ENCODE results near the gene IP6K2.

IP6K2 gene

DNA sequence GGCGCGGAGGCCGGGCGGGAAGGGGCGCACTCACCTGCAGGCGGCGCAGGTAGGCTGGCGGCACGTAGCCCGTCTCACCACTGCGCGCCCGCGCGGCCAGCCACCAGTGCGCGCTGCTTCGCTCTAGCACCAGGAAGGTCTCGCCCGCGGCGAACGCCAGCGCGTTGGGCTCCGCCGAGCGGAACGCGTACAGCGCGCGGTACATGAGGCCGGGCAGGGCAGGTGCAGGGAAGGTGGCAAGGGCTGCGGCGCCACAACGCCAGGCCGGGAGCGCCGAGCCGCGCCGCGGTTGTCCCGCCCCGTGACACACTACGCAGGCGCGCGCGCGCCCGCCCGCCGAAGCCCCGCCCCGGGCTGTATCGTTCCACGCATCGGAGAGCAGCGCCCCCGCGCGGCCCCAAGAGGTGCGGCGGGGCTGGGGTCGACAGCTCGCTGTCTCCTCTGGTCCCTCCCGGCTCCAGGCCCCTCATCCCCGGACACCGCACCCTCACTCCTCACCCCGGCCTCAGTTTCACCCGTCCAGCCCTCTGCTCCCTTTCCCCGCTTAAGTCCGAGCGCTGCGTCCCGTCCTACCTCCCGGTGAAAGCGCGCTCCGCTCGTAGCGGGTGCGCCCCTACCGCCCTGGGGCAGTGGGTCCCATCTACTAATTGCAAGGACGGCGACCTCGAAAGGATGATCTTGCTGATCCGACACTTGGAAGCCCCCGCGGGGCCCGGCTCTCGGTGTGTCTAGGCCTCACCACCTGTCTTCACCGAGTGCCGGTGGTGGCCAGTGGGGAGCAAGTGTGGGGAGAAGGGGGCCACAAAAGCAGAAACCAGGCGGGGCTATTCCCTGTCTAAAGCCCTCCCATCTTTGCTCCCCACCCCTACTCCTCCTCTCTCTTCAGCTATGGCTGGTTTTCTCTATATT, 31.2 kb downstream of the IP6K2 start, which contains the start of gene NCKIPSD:
Gene NCKIPSD, minus strand, starts transcription at position 313 of the 909 bp plus-strand sequence. Its CDS starts 108 bp downstream, at position 205.
- peak; percentile 60; the same call in 1 of the 2 replicates for TF ChIP-seq ZFX (IDR thresholded peaks at IDR 0.05)
- TF ChIP-seq, protein P1, sequence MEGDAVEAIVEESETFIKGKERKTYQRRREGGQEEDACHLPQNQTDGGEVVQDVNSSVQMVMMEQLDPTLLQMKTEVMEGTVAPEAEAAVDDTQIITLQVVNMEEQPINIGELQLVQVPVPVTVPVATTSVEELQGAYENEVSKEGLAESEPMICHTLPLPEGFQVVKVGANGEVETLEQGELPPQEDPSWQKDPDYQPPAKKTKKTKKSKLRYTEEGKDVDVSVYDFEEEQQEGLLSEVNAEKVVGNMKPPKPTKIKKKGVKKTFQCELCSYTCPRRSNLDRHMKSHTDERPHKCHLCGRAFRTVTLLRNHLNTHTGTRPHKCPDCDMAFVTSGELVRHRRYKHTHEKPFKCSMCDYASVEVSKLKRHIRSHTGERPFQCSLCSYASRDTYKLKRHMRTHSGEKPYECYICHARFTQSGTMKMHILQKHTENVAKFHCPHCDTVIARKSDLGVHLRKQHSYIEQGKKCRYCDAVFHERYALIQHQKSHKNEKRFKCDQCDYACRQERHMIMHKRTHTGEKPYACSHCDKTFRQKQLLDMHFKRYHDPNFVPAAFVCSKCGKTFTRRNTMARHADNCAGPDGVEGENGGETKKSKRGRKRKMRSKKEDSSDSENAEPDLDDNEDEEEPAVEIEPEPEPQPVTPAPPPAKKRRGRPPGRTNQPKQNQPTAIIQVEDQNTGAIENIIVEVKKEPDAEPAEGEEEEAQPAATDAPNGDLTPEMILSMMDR (conservative IDR thresholded peaks at IDR 0.05): peak; percentile 95
- peak within 1 kb of the TSS; percentile 91 for H3K27ac ChIP-seq

DNA sequence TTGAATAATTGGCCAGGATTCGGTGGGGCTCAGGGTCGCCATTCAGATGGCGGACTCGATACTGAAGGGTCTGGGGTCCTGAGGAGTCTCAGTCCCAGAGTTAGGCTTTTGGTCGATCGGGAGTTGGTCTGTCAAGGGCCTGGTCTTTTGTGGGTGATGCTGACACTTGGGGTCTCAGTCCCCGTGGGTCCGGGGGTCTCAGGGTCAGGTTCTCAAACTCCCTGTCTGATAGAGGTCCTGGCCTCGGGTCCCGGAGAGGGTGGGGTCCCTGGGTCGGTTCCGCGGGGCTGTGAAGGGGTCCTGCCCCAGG, 31.8 kb downstream of the IP6K2 start:
- TF ChIP-seq ZFX (IDR thresholded peaks at IDR 0.05): no peak
- TF ChIP-seq, protein P1 (conservative IDR thresholded peaks at IDR 0.05): no peak
- H3K27ac ChIP-seq: peak overlapping the region; percentile 91

DNA sequence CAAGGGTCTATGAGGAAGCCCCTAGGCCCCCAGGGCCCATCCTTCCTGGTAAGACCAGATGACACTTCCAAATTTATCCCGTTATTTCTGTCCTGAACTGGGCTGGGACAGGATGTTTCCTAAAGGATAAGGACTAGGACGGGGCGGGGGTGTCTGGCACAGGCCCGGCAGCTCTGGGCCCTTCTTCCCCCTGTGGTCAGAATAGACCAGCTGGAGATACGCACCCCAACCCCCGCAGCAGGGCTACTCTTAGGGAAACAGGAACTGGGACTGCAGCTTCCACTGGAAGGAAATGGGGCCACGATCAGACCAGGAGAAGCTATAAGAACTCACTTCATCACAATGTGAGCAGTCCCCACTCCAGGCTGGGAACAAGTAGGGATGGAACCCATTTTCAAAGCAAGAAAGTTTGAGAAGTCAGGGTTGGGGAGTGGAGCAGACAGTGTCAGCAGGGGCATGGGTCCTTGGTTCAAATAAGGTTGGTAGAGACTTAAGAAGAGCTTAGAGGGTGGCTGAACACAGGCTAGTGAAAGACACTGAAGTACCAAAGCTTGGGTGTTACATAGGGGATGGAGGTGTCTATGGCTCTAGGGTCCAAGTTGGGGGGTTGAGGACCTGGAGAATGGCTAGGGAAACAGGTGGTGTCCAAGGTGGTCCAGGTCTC, 32.4 kb downstream of the IP6K2 start:
- peak overlapping the region; percentile 91 for H3K27ac ChIP-seq
- TF ChIP-seq ZFX (IDR thresholded peaks at IDR 0.05): no peak
- TF ChIP-seq, protein P1 (conservative IDR thresholded peaks at IDR 0.05): no peak

DNA sequence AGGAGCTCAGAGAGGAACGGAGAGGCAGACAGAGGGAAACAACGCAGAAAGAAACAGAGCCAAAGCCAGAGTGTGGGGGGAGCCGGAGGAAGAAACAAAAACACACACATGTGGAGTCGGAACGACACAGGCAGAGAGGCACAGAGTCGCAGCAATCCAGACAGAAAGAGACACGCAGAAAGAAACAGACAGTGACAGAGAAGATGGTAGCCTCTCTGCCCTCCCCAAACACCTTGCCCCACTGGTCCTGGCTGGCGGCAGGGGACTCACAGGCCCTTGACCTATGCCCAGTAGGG, 33.0 kb downstream of the IP6K2 start:
- TF ChIP-seq ZFX (IDR thresholded peaks at IDR 0.05): no peak
- TF ChIP-seq, protein P1 (conservative IDR thresholded peaks at IDR 0.05): no peak
- H3K27ac ChIP-seq: peak overlapping the region; percentile 91

DNA sequence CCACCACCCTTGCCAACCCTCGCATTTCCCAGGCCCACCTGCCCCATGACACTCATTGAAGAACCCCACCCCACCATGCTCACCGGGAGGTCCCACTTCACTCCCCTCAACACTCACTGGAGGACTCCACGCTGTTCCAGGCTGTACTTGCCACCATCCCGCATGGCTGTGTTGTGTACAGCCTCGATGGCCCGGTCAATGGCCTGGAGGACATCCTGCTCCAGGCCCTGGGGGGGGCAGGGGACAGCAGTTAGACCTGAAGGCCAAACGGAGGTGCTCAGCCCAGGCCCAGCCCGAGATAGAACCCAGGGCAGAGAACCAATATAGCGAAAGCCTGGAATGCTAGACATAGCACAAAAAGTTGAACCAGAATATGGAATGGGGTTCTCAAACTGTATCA, 34.2 kb downstream of the IP6K2 start:
- TF ChIP-seq ZFX (IDR thresholded peaks at IDR 0.05): no peak
- TF ChIP-seq, protein P1 (conservative IDR thresholded peaks at IDR 0.05): no peak
- H3K27ac ChIP-seq: peak overlapping the region; percentile 91; the same call in 1 of the 2 replicates

DNA sequence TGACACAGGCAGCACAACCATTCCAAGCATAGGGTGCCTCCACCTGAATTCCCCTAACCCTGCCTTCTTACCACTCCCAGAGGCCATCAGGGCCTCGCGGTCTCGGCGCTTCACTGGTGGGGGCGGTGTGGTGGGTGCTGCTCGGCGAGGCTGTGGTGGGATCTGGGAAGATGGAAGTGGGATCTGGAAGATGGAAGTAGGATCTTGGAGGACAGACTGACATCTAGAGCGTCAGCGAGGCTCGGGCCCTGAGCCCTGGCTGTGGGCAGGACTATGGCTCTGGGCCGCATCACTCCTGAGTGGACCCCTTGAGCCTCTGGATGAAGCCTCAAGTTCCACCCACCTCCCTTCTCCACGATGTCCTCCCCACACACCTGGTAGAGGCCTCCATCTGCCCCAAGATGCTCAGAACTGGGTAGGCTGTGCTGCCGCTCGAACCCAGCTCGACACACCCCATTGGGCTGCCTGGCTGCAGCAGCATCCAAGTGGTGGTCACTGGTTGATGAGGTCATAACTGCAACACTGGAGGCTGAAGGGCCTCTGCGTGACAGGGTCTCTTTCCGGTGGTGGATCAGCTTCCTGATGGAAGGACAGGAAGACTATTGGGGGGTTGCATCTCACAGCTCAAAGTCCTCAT, 34.9 kb downstream of the IP6K2 start:
- TF ChIP-seq, protein P1 (conservative IDR thresholded peaks at IDR 0.05): no peak
- TF ChIP-seq ZFX (IDR thresholded peaks at IDR 0.05): no peak
- H3K27ac ChIP-seq: no peak overlapping the region

DNA sequence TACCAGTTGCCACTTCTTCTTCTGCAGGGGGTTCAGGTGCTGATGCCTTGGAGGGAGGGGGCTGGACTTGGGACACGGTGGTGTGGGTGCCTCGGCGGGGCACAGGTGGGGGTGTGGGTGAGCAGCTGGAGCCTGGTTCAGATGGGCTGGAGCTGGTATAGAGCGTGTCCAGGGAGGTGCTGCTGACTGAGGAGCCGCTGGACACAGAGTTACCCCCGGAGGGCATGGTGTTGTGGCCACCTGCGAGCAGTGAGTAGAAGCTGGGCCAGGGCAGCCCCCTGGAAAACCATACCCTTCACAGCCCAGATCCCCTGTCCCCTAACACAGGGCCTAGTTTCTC, 35.5 kb downstream of the IP6K2 start:
- H3K27ac ChIP-seq: no peak overlapping the region

More for the DNA sequence above, 35.5 kb downstream of the IP6K2 start:
- no peak for TF ChIP-seq ZFX (IDR thresholded peaks at IDR 0.05)
- TF ChIP-seq, protein P1 (conservative IDR thresholded peaks at IDR 0.05): no peak

Data from C4-2B (cell line).